Cerebellar nuclear complex (tissue), 1 donor: Measurements from ENCODE around the gene ZNF341.
"Not testable (repeated sequence)": the region's sequence is repeated elsewhere in the genome, so short reads cannot be mapped to it uniquely, and the experiment has no call there.

ENCODE experiments used
- DNase-seq, 2 experiments: peaks; one replicate each; lab custom pipeline; 2025; lab: John Stamatoyannopoulos, UW

The ZNF341 gene

DNA sequence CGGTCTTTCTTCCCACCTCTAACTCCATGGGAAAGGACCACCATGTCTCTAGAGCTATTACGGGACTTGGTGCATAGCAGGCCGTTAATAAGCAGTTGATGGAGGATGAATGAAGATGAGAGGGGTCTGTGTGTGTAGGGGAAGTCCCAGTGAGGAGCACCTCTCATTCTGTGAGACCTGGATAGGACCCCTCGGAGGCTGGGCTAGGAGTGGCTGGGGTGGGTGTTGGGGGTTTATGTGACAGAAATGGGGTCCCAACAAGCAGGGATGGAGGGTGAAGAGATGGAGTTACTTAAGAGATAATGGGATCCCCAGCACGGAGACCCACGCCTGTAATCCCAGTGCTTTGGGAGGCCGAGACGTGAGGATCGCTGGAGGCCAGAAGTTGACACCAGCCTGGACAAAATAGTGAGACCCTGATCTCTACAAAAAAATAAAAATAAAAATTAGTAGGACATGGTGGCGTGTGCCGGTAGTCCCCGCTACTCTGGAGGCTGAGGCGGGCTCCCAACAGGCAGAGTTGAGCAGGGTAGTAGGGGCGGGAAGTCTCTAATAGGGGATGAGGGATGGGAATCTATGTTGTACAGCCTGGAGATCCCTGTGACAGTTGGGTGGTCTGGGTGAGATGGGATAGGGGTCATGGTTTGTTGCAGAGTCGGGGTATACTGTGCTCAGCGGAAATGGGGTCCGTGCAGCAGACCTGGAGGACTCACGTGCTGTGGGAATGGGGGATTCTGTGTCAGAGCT lies 677 bp upstream of the ZNF341 start:
- DNase-seq, result no peak

DNA sequence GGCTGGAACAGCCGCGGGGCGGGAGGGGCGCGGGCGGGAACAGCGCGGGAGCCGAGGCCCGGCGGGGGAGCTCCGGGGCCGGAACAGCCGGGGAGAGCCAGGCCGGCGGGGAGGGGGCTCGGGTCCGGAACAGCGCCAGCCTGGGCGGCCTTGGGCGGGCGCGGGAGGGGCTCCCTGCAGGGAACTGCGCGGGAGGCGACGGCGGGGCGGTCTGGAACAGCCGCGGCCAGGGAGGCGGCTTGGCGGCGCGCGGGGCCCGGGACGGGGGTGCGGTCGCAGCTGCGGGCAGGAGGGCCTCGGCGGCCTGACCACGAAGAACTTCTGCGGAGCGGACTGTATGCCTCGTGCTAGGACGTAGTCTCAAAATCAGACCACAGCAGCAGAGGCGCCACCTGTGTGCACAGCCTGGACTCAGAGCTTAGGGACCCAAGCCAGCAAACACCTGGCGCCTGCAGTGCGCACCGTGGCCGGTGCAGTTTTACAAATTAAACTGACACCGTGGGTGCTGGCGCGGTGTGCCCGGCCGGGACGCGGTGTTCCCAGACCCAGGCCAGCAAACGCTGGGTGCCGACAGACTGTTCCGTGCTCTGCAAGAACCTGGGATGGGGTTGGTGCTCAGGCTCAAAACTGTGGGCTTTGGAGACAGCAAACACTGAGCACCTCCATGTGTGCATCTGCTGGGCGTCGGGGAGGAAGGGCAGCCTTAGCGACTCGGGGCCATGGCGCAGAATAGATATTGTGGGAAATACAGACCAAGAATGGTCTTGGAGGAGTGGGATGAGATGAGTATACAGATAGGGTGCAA lies 572 bp downstream of the ZNF341 start:
- peak in 1 of 2 experiments; percentile 6 for DNase-seq

DNA sequence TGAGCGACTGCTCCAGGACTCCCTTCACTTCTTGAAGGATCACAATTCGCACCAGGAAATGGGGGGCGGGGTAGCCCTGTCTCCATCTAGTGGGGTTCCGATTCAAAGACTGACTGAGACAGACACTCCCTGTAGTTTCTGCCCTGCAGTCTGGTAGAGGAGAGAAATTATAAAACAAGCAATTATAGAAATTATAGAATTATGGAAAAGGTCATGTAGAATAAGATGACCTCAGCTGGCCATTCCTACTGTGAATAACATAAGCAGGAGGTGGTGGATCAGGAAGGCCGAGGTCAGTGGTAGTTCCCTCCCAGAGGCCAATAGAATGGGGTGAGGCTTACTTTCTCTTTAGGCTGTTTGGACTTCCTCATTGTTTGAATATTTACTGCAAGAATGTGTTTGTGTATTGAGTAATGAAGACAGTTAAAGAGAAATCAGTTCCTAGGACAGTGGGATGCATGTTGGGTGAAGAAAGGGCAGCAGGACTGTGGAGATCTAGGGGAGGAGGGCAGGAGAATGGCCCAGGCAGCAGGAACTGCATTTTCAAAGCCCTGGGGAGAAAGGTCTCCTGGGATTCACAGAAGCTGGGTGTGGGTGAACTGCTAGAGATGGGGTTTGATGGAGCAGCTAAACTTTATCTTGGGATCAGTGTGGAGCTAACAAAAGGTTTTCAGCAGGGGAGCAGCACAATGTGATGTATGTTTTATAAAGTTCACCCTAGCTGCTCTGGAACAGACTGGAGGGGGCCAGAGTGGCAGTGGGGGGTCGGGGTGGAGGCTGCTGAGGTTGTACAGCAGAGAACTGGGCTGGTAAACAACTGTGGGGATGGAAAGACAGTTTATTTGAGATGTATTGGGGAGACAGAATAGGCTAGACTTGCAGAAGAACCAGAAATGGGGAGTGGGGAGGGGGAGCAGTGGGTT lies 2.1 kb downstream of the ZNF341 start:
- no peak for DNase-seq

DNA sequence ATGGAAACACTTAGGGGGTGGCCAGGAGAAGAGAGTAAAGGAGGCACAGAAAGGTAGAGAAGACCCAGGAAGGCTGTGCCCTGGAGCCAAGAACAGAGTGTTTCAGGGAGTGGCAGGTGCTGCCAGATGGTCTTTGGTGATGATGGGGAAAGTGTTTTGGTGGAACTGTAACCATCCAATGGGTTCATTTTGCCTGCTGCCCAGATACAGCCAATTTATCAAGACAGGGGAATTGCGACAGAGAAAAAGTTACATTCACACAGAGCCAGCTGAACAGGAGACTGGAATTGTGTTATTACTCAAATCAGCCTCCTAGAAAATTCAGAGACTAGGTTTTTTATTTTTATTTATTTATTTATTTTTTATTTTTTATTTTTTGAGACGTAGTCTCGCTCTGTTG lies 5.2 kb downstream of the ZNF341 start:
- DNase-seq, result no peak

DNA sequence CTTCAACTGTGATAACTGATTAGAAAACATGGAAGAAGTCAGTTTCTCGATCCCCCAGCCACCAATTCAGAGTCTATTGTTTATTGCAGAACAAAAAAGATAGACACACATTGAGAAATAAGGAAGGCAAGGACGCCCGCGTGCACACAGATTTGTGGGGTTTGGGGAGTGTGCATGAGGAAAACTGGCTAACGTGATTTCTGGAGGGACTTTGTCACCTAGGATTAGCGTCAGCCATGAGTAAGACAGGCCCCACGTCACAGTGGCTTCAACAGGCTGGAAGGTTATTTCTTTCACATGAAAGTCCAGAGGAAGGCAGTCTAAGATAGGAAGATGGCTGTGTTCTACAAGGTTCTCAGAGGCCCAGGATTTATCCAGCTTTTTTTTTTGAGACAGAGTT lies 7.7 kb downstream of the ZNF341 start:
- no peak for DNase-seq

DNA sequence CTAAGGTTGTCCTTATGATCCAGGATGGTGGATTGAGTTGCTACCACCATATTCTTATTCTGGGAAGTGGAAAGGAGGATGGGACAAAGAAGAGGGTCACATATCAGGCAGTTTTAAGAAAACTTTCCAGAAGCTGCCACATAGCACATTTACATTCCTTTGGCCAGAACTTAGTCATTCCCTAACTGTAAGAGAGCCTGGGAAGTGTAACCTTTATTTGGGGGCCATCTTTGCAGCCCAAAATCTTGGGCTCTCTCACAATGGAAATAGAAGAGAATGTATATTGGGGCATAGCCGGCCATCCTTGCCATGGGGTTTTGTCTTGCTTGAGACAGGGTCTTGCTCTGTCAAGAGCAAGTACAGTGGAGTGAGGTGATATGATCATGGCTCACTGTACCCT lies 8.4 kb downstream of the ZNF341 start:
- DNase-seq, result no peak

DNA sequence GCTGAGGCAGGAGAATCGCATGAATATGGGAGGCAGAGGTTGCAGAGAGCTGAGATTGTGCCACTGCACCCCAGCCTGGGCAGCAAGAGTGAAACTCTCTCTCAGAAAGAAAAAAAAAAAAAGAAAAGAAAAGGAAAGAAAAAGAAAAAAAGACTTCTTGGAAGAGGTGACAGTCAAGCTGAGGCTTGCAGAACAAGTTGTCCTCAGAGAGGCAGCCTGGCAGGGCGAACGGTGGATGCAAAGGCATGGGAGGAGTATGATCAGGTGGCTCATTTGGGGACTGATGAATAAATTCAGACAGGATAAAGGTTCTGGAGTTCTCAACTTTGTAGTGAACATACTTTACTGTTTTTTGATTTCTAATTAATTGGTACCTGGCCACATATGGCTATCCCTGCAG lies 12.4 kb downstream of the ZNF341 start:
- DNase-seq, result no peak

DNA sequence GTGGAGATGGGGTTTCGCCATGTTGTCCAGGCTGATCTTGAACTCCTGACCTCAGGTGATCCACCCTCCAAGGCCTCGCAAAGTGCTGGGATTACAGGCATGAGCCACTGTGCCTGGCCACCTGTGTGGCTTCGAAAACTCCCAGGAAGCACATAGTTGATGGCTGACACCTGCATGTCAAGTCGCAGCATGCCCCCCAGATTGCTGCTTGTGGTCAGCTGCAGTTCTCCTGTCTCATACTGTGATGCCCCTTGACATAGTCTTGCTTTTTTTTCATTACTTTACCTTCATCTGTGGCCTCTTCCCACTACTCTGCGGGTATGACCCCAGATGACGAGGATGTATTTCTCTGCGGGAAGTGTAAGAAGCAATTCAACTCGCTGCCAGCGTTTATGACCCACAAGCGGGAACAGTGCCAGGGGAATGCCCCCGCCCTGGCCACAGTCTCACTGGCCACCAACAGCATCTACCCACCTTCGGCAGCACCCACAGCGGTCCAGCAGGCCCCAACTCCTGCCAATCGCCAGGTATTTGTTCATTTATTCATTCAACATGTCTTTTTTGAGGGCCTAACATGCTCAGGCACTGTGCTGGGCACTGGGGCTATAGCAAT lies 13.1 kb downstream of the ZNF341 start:
- DNase-seq, result no peak

DNA sequence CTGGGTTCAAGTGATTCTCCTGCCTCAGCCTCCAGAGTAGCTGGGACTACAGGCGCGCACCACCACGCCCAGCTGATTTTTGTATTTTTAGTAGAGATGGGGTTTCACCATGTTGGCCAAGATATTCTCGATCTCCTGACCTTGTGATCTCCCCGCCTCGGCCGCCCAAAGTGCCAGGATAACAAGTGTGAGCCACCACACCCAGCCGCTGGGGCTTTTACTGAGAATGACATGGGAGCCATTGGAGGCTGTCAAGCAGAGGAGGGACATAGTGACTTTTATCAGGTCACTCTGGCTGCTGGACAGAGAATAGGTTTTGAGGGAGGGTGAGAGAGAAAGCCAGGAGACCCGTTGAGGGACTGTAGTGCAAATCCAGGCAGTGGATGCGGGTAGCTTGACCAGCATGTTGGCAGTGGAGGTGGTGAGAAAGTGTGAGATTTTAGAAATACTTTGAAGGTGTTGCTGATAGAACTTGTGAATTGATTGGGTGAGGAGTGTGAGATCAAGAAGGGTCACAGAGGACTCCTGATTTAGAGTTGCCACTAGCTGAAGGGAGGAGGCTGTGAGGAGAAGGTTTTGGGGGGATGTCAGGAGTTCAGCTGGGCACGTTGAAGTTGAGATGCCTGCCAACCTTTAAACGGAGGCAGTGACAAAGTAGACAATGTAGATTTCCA lies 14.7 kb downstream of the ZNF341 start:
- DNase-seq, result no peak

DNA sequence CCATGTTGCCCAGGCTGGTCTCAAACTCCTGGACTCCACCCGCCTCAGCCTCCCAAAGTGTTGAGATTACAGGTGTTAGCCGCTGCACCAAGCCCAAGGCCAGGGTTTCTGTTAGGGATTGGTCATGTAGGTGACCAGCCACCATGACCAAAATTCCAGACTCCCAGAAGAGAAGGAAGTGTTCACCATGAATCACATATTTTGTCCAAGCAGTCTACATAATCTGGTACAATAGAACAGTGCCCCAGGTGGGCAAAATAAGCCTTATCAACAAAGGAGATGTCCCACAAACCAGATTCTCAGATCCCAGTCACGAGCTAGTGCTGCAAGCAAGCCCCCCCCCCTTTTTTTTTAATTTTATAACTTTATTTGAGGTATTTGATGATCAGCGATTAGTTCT lies 20.0 kb downstream of the ZNF341 start:
- DNase-seq, result no peak

DNA sequence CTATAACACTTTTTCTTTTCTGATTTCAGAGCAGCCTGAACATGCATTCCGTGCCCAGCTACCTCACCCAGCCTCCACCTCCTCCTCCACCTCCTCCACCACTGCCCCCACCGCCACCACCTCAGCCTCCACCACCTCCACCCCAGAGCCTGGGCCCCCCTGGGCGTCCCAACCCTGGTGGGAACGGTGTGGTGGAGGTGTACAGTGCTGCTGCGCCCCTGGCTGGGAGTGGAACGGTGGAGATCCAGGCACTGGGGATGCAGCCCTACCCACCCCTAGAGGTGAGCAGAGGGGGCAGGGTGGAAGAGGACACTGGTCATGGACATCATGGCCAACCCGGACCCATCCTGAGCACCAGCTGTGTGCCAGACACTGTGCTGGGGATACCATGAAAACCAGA lies 21.3 kb downstream of the ZNF341 start:
- DNase-seq, result no peak

DNA sequence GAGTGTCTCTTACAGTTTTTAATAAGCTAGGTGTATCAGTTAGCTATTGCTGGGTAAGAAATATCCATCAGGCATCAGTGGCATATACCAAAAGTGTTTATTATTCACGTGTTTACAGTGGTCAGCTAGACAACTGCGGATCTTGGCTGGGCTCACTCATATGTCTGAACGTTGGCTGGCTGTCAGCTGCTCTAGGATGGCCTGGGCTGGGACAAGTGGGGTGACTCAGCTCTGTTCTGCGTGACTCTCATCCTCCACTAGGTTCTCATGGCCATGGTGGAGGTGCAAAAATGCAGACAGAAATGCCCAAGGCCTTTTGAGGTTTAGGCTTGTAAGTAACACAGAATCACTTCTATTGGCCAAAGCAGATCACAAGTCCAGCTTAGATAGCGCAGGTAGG lies 22.0 kb downstream of the ZNF341 start:
- no peak for DNase-seq

DNA sequence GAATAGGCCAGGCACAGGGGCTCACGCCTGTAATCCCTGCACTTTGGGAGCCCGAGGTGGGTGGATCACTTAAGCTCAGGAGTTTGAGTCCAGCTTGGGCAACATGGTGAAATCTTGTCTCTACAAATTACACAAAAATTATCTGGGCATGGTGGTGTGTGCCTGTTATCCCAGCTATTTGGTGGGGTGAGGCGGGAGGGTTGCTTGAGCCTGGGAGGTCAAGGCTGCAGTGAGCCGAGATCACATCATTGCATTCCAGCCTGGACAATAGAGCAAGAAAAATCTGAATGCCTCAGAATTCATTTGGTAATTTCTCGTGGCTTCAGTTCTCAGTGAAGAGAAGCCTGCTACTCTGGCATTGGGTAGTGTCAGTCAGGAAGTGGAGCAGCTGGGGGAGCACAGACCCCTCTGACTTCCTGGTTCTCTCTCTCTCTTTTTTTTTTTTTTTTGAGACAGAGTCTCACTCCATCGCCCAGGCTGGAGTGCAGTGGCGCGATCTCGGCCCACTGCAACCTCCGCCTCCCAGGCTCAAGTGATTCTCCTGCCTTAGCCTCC lies 24.2 kb downstream of the ZNF341 start:
- not testable (repeated sequence) for DNase-seq

DNA sequence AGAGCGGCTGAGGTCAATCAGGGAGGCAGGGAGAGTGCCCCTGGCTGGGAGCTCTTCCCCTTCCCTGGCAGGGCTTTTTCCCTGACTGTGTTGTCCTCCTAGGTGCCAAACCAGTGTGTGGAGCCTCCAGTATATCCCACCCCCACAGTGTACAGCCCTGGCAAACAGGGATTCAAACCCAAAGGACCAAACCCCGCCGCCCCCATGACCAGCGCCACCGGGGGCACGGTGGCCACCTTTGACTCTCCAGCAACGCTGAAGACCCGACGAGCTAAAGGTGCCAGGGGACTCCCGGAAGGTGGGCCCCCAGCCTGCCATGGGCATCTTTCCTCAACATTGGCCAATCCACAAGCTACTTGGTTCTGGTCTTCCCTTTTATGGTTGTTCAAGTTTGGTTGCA lies 25.2 kb downstream of the ZNF341 start:
- DNase-seq, result no peak

DNA sequence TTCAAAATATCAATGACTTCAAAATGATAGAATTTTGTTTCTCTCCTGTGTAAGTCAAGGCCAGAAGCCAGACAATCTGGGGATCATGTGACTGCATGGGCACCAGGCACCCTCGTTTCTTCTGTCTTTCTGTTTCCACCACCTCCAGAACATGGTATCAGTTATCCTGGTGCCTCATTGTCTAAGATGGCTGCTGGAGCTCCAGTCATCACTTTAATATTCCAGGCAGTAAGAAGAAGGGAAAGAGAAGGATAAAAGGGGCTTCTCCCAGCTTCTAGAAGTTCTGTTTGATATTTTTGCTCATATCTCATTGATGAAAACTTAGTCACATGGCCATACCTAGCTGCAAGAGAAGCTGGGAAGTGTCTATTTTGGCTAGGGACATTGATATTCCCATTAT lies 25.7 kb downstream of the ZNF341 start:
- no peak for DNase-seq

DNA sequence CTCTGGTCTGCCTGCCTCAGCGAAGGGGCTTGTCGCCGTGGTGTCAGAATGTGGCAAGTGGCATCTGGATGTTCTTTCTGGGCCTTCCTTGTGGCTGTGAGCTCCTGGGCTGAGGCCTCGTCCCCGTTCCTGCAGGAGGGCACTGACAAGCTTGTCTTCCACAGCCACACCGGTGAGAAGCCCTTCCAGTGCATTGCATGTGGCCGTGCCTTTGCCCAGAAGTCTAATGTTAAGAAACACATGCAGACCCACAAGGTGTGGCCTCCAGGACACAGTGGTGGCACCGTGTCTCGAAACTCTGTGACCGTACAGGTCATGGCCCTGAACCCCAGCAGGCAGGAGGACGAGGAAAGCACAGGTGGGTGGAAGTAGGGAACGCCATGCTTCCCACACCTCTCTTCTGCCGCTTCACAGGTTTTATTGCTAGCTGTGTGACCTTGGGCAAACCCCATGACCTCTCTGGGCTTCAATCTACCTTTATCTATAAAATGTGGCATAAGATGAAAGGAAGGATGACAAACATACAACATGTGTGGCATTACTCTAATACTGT lies 30.0 kb downstream of the ZNF341 start:
- no peak for DNase-seq

DNA sequence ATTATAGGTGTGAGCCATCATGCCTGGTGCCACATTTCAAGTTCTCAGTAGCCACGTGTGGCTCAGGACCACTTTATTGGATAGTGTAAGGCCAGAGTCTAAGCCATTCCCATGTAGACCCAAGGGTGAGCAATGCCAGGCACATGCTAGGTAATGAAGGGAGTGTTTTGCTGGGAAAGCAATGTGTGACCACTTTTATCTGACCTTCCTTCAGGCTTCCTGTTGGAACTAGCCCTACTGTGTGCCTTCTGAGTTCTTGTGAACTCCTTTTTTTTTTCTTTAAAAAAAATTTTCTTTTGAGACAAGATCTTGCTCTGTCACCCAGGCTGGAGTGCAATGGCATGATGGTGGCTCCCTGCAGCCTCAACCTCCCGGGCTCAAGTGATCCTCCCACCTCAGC lies 33.3 kb downstream of the ZNF341 start:
- DNase-seq, result no peak

DNA sequence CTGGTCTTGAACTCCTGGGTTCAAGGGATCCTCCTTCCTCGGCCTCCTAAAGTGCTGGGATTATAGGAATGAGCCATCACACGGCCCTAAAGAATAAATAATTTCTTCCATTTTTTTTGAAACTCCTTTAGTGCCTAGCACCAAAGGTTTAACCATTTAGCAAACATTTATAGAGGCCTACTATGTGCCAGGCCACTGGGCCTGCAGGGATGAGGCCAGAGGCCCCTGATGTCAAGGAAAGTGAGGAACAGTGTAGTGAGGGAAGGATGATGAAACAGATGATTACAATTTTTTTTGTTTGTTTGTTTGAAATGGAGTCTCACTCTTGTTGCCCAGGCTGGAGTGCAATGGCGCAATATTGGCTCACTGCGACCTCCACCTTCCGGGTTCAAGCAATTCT lies 33.8 kb downstream of the ZNF341 start:
- no peak for DNase-seq

DNA sequence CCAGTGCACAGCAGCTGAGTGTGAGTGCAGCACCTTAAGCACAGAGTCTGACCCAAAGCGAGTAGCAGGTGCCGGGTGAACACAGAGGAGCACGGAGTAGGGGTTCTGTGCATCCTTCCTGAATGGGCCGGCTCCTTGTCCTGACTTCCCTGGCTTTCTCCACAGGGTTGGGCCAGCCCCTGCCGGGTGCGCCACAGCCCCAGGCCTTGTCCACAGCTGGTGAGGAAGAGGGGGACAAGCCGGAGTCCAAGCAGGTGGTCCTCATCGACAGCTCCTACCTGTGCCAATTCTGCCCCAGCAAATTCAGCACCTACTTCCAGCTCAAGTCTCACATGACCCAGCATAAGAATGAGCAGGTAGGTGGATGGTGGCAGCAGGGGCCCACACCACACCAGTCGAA lies 34.9 kb downstream of the ZNF341 start:
- DNase-seq, result no peak

DNA sequence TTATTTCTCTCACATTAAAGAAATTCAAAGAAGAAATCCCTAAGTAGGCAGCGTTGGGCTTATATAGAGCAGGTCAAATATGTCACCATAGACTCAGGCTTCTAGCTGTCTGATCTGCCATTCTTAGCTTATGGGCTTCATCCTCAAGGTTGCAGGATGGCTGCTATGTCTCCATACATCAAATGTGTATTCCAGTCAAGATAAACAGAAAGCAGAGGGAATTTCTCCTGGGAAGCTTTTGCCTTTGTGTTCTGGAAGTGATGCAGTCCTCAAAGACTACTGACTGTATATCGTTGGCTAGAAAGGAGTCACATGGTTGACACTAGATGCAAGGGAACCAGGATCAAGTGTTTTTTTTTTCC lies 36.0 kb downstream of the ZNF341 start:
- no peak for DNase-seq

DNA sequence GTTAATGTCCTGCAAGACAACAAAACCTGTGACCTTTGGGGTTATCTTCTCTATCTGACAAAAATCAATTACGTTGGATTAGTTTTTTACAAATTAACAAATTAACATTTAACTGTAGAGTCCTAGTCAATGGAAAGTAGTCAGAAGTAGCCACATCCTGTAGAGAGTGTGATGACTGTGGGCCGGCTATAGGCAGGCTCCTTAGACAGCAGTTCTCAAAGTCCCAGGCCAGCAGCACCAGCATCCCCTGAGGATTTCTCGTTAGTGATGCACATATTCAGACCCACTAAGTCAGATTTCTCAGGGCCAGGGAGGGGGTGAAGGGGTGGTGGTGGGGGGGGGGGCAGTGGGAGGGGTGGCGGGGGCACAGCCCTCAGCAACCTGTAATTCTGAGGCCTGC lies 37.2 kb downstream of the ZNF341 start:
- no peak for DNase-seq
